HG03175 (cell line): ENCODE data around the gene ITIH4.

Experiments
- ATAC-seq: cut with Tn5 transposase; IDR thresholded peaks from one replicate; pipeline ENCODE4 v1.9.1; 2021; ENCODE audit warnings: mild to moderate bottlenecking, moderate library complexity; ENCODE audit not compliant: unreplicated experiment

The ITIH4 gene

DNA sequence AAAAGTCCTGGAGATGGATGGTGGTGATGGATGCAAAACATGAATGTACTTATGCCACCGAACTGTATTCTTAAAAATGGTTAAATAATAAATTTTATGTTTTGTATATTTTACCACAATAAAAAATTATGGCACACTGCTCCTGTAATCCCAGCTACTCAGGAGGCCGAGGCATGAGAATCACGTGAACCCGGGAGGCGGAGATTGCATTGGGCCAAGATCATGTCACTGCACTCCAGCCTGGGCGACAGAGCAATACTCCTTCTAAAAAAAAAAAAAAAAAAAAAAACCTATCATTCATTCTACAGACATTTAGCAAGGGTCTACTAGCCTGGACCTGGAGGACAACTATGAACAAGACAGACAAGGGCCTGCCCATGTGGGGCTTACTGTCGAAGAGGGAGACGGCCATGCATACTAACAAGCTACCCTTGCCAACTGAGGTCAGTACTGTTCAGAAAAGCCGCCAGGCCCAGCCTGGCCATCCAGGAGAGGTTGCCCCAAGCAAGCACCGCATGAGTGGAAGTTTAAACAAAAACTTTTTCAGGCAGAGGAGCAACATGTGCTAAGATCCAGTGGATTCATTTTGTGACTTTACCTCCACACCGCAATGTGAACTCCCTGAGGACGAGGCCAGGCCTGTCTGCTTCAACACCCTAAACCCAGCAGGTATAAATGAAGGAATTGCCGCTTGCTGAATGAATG is 57.0 kb downstream of the ITIH4 start:
- ATAC-seq, result no peak

DNA sequence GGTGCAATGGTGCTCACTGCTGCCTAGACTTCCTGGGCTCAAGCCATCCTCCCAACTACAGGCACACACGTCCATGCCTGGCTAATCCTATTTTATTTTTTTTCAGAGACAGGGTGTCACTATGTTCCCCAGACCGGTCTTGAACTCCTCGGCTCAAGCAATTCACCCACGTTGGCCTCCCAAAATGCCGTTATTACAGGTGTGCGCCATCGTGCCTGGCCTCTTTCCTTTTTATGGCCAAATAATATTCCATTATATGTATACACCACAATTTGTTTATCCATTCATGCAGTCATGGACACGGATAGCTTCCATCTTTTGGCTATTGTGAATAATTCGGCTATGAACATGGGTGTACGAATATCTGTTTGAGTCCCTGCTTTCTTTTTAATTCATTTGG is 58.8 kb downstream of the ITIH4 start:
- no peak for ATAC-seq

DNA sequence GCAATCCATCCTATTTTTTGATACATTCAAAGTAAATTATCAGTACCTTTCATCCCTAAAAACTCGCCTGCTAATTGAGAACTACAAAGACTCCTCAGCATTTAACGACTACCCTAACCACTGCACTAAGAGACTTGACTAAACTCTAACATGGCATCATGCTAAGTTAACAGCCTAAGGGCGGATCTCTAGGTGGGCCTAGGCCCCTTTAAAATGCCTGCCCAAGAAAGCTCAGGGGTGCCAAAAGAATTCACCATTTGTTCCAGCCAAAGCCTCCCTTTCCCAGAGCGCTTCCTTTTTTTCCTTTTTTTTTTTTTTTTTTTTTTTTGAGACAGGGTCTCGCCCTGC is 59.2 kb downstream of the ITIH4 start:
- ATAC-seq, result peak; percentile 14

DNA sequence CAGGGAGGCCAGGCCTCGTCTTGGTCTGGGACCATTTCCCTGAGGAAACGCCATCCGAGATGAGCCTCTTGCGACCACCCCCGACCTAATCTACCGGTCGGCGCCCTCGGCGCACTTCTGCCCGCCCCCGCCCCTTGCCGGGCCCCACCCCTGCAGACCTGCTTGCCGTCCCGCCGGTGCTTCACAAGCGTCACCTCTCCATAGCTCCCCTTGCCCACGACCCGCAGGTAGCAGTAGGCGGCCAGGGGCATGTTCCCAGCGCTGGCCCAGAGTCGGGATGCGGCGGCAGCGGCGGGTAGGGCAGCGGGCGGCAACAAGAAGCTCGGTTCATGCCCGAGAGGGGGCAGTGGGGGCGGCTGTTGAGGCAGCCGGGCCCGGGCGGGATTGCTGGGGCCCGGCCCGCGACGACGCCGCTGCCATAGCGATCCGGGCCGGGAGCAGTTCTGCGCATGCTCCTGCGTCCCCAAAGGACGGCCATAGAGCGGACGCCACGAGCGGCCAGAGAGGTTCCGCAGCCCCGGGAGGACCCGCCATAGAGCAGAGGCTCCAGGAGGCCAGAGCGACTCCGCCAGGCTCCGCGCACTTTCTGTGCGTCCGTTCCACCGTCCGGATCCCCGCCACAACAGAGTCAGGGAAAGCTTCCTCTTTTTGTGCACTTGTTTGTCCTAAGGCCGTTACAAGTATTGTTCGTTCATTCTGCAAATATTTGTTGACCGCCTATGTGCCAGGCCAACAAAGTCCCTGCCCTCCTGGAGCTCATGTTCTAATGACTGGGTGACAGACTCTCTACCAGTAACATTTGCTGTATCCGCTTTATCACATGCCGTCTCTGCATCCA is 59.8 kb downstream of the ITIH4 start, which contains the start of gene NEK4:
Gene NEK4, minus strand, starts transcription at position 445 of the 838 bp plus-strand sequence. Its CDS starts 194 bp downstream, at position 251.
- peak; percentile 97 for ATAC-seq

DNA sequence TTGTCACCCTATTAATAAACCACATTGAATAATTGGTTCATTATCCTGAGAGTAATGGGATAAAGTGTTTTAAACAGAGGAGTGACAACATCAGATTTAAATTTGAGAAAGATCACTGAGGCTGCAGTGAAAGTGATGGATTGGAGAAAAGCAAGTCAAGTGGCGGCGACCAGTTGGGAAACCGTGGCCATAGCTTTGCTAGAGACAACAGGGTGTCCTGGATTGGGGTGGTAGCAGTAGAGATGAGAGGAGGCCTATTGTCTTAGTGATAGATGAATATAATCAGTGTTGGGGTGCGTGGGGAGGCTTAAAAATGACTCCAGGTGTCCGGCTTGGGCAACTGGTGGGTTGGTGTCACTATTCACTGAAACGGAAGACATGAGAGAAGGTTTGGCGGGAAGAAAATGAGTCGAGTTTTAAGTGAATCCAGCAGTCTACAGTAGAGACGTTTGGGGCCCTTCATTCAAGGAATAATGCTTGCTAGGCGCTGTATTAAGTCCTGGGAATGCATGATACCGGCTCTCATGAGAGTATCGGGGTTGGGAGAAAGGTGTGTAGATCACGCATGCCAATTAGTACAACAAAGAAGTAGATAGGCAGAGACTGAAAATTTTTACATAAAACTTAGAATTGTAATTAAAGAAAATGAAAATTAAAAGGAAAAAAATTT is 60.6 kb downstream of the ITIH4 start:
- ATAC-seq, result no peak

DNA sequence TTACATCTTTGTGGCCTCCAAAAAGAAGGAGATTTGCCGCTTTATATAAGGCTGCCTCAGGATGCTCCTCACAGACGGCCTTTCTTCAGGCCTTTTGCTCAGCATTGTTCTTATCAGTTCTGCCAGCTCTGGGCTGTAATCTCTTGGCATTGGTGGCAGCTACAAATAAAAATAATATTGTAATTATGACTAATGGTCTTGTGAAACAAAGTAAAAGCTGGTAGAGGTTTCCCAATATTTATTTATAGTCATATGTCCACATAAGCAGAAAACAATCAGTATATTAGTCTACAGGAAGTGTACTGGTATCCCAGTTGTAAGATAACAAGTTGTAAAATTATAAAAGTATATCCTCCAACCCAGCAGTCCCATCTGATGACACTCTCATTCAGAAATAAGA is 67.0 kb downstream of the ITIH4 start:
- ATAC-seq, result no peak
